ENCODE data around the gene ACOT13. TPM values are rescaled to one million over a fixed set of nuclear protein-coding genes. Genes with fewer than 3 reads are reported as not detected.
"Not testable (repeated sequence)": the region's sequence is repeated elsewhere in the genome, so short reads cannot be mapped to it uniquely, and the experiment has no call there.

The ACOT13 gene
- total RNA-seq, 1 donor from 2014 or later, result 9.1 TPM

DNA sequence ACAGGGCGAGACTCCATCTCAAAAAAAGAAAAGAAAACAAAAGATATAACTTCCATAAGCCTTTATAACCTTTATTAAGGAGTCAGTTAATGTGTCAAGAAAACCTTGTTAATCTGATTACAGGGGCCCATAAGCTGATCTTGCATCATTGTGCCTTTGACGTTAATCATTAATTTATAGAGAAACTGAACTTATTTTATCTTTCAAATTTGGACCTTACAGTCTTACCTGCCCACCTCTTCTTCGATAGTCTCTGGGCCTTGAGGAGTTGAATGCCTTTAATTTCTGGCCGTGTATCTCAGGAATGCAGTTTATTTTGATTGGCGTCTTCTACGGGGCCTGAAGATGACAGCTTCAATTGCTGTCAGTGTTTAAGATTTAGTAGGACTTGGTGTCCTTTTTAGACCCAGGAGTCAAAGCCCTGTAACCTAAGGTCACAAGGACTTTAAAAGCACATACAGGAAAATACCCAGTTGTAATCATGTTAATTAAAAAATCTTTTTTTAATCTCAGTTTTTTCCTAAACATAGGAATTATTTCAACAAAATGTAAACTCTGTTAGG is 5.8 kb downstream of the ACOT13 start:
- Histone ChIP-seq H3K4me3 (ENCODE audit: low read depth, low read length) (no peak overlapping the region), H3K27me3 (ENCODE audit: control insufficient read depth, insufficient read depth, low read length) (no peaks in the 10 kb centered on the region)
- DNase-seq (ENCODE audit: low read depth), result no peak

DNA sequence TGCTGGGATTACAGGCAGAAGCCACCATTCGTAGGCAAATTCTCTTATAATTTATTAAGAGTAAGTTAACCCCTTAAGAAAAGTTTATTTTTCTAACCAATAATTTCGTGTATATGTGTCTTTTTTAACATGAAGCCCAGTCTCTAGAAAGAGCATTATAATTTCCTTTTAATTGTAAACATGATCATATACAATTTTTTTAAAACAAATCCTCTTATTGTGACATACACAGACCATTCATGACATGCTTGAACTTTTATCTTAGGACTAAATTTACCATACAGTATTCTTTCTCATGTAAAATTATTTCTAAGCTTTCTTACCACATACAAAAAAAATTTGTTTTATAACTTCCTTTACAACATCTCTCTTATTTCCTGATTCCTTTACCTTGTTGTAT is 6.7 kb downstream of the ACOT13 start:
- TF ChIP-seq, protein P1, sequence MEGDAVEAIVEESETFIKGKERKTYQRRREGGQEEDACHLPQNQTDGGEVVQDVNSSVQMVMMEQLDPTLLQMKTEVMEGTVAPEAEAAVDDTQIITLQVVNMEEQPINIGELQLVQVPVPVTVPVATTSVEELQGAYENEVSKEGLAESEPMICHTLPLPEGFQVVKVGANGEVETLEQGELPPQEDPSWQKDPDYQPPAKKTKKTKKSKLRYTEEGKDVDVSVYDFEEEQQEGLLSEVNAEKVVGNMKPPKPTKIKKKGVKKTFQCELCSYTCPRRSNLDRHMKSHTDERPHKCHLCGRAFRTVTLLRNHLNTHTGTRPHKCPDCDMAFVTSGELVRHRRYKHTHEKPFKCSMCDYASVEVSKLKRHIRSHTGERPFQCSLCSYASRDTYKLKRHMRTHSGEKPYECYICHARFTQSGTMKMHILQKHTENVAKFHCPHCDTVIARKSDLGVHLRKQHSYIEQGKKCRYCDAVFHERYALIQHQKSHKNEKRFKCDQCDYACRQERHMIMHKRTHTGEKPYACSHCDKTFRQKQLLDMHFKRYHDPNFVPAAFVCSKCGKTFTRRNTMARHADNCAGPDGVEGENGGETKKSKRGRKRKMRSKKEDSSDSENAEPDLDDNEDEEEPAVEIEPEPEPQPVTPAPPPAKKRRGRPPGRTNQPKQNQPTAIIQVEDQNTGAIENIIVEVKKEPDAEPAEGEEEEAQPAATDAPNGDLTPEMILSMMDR (IDR thresholded peaks at IDR 0.05; ENCODE audit: insufficient read depth, low read length, poor library complexity, severe bottlenecking), result no peak
- no peak for DNase-seq (ENCODE audit: low read depth)
- H3K27me3 ChIP-seq (ENCODE audit: control insufficient read depth, insufficient read depth, low read length), result no peaks in the 10 kb centered on the region
- no peaks in the 10 kb centered on the region for H3K36me3 ChIP-seq (ENCODE audit: control insufficient read depth, insufficient read depth, low read length)
- H3K4me3 ChIP-seq (ENCODE audit: low read depth, low read length), result no peak overlapping the region

More for the DNA sequence above, 5.8 kb downstream of the ACOT13 start:
- TF ChIP-seq, protein P1 (IDR thresholded peaks at IDR 0.05; ENCODE audit: insufficient read depth, low read length, poor library complexity, severe bottlenecking), result no peak
- no peaks in the 10 kb centered on the region for H3K36me3 ChIP-seq (ENCODE audit: control insufficient read depth, insufficient read depth, low read length)

DNA sequence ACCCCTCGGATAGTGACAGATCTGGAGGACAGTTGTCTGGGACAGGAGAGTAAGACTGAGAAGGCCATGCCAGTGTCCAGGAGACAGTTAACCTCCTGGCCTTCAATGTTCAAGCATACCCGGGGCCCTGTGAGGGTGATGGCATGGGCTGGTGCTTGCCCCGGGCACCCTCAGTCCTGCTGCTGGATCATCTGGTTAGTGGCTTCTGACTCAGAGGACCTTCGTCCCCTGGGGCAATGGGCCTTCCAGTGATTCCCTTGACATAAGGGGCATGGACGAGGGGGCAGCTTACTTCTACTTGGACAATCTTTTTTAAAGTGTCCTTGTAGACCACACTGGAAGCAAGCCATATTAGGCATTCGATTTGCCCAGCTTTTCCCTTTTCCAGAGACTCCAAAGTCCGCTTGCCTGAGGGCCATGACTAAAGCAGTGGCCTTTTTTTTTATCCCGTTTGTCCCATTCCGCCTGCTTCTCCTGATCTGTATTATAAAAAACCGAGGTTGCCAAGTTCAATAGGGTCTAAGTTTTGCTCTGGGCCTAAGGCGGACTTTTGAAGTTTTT is 12.0 kb downstream of the ACOT13 start:
- H3K4me3 ChIP-seq (ENCODE audit: low read depth, low read length); H3K36me3 ChIP-seq (ENCODE audit: control insufficient read depth, insufficient read depth, low read length); DNase-seq (ENCODE audit: low read depth); H3K27me3 ChIP-seq (ENCODE audit: control insufficient read depth, insufficient read depth, low read length): not testable (repeated sequence)

DNA sequence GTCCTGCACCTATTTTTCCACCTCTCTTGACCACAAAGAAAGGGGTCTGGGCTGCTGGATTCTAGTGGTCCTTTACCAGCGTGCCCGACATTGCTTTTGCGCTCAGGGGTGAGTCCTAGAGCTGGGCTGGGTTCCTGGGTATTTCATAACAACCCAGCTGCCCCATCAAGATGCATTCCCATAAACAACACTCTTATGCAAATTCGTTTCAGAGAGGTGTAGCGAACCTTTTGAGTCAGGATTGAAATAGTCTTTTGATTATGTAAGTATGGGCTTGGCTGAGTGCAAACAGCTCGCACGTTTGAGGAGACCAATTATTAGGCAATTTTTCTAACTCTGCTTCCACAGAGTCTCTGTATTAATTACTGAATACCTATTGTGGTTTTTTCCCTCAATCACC is 13.7 kb downstream of the ACOT13 start:
- DNase-seq (ENCODE audit: low read depth), result no peak
- Histone ChIP-seq H3K36me3 (ENCODE audit: control insufficient read depth, insufficient read depth, low read length) (no peaks in the 10 kb centered on the region), H3K27me3 (ENCODE audit: control insufficient read depth, insufficient read depth, low read length) (no peaks in the 10 kb centered on the region), H3K4me3 (ENCODE audit: low read depth, low read length) (no peak overlapping the region)
- TF ChIP-seq, protein P1 (IDR thresholded peaks at IDR 0.05; ENCODE audit: insufficient read depth, low read length, poor library complexity, severe bottlenecking), result no peak

DNA sequence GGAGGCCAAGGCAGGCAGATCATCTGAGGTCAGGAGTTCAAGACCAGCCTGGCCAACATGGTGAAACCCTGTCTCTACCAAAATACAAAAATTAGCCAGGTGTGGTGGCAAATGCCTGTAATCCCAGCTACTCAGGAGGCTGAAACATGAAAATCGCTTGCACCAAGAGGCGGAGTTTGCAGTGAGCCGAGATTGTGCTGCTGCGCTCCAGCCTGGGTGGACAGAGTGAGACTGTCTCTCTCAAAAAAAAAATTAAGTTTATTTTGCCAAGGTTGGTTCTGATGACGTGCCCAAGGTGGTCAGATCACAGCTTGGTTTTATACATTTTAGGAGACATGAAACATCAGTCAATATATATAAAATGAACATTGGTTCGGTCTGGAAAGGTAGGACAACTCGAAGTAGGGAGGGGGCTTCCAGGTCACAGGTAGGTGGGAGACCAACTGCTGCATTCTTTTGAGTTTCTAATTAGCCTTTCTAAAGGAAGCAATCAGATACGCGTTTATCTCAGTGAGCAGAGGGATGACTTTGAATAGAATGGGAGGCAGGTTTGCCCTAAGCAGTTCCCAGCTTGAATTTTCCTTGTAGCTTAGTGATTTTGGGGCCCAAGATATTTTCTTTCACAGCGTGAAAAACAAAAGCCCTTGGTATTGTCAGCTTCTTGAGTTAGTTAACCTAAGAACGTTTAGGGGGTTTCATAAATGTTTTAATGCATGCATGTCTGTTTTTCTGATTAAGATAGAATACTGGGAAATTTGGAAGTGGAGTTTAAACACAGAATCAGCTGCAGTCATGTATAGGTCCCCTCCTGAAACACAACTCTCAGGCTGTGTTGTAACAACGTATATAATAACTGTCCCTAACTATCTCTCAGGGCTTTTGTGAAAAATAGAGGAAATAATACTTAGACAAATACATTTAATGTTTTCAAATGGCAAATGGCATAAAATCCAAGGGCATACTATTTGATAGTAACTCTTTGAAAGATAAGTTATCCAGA is 16.7 kb downstream of the ACOT13 start:
- no peak overlapping the region for H3K4me3 ChIP-seq (ENCODE audit: low read depth, low read length)
- TF ChIP-seq, protein P1 (IDR thresholded peaks at IDR 0.05; ENCODE audit: insufficient read depth, low read length, poor library complexity, severe bottlenecking), result no peak
- DNase-seq (ENCODE audit: low read depth), result no peak
- H3K36me3 ChIP-seq (ENCODE audit: control insufficient read depth, insufficient read depth, low read length), result no peaks in the 10 kb centered on the region
- no peaks in the 10 kb centered on the region for H3K27me3 ChIP-seq (ENCODE audit: control insufficient read depth, insufficient read depth, low read length)

DNA sequence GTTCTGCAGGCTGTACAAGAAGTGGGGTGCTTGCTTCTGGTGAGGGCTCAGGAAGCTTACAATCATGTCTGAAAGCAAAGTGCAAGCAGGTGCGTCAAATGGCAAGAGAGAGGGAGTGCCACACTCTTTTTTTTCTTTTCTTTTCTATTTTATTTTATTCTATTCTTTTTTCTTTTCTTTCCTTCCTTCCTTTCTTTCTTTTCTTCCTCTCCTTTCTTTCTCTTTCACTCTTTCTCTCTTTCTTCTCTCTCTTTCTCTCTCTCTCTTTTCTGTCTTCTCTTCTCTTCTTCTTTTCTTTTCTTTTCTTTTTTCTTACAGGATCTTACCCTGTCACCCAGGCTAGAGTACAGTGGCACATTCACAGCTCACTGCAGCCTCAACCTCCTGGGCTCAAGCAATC is 19.5 kb downstream of the ACOT13 start:
- Histone ChIP-seq H3K4me3 (ENCODE audit: low read depth, low read length) (no peak overlapping the region), H3K36me3 (ENCODE audit: control insufficient read depth, insufficient read depth, low read length) (no peaks in the 10 kb centered on the region), H3K27me3 (ENCODE audit: control insufficient read depth, insufficient read depth, low read length) (no peaks in the 10 kb centered on the region)
- no peak for DNase-seq (ENCODE audit: low read depth)
- TF ChIP-seq, protein P1 (IDR thresholded peaks at IDR 0.05; ENCODE audit: insufficient read depth, low read length, poor library complexity, severe bottlenecking), result no peak
